IPS DF 6.9 (cell line): ENCODE results near the gene CD1C.
"Not testable (repeated sequence)": the region's sequence is repeated elsewhere in the genome, so short reads cannot be mapped to it uniquely, and the experiment has no call there.

Experiments
- DNase-seq: peaks from one replicate; pipeline ENCODE4 v3.0.0-alpha.2; 2013; ENCODE audit warnings: low read depth, low spot score
- H3K27ac ChIP-seq: one replicate; pipeline ENCODE4 v1.5.1; 2013; ENCODE audit warnings: low read length, control low read depth
- H3K27me3 ChIP-seq: 2 replicates; pipeline ENCODE4 v1.6.1; 2013; ENCODE audit warnings: mild to moderate bottlenecking, low read length; ENCODE audit not compliant: control insufficient read depth, insufficient read depth
- H3K36me3 ChIP-seq: 2 replicates; pipeline ENCODE4 v1.6.1; 2013; ENCODE audit warnings: low read length; ENCODE audit not compliant: control insufficient read depth, insufficient read depth
- H3K4me1 ChIP-seq: 2 replicates; pipeline ENCODE4 v1.6.1; 2013; ENCODE audit warnings: low read length; ENCODE audit not compliant: control insufficient read depth, insufficient read depth
- H3K4me3 ChIP-seq: 2 replicates; pipeline ENCODE4 v1.5.1; 2013; ENCODE audit warnings: mild to moderate bottlenecking, low read length
- H3K9me3 ChIP-seq: 2 replicates; pipeline ENCODE4 v1.6.1; 2013; ENCODE audit warnings: low read length, inconsistent platforms; ENCODE audit not compliant: control insufficient read depth, insufficient read depth
- WGBS: extraction: QIAGEN DNeasy Blood & Tissue Kit; methylation state at CpG from one replicate; pipeline ENCODE4 v1.1.7; 2013; ENCODE audit warnings: mixed read lengths, missing lambda C conversion rate; ENCODE audit not compliant: insufficient read length, insufficient coverage; 5-methylcytosine and 5-hydroxymethylcytosine counted together

The CD1C gene

DNA sequence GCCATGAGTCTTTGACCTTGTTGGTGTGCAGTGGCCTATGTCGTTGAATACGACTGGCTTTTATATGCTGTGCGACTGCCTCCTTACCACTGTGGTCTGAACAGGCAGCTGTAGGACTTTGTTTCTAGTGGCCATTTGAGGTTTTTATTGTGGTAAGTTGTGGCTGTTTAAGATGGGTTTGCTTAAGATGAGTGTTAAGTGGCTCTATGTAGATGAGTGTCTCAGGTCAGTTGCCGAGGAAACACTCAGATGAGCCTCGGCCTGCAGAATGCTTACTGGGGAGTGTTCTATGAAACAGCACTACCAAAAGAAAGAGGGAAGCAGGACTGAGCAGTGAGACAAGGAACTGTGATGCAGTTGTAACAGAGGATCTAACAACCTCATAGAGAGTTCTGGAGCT lies 14.9 kb upstream of the CD1C start:
- no peak for DNase-seq
- no peaks in the 10 kb centered on the region for H3K36me3 ChIP-seq
- no peaks in the 10 kb centered on the region for H3K27me3 ChIP-seq
- no peaks in the 10 kb centered on the region for H3K4me1 ChIP-seq
- H3K27ac ChIP-seq: no peak overlapping the region
- H3K9me3 ChIP-seq: no peaks in the 10 kb centered on the region; the same call in 1 of the 2 replicates
- no CpG with 5 or more reads among the region's 5 CpGs for WGBS
- no peak overlapping the region for H3K4me3 ChIP-seq

DNA sequence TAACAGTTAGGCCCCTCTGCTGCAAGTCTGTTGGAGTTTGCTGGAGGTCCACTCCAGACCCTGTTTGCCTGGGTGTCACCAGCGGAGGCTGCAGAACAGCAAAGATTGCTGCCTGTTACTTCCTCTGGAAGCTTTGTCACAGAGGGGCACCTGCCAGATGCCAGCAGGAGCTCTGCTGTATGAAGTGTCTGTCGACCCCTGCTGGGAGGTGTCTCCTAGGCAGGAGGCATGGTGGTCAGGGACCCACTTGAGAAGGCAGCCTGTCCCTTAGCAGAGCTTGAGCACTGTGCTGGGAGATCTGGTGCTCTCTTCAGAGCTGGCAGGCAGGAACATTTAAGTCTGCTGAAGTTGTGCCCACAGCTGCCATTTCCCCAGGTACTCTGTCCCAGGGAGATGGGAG lies 7.3 kb upstream of the CD1C start:
- not testable (repeated sequence) for H3K4me1 ChIP-seq, H3K27me3 ChIP-seq, H3K9me3 ChIP-seq, H3K36me3 ChIP-seq, DNase-seq, H3K4me3 ChIP-seq, H3K27ac ChIP-seq
- no CpG with 5 or more reads among the region's 2 CpGs for WGBS

DNA sequence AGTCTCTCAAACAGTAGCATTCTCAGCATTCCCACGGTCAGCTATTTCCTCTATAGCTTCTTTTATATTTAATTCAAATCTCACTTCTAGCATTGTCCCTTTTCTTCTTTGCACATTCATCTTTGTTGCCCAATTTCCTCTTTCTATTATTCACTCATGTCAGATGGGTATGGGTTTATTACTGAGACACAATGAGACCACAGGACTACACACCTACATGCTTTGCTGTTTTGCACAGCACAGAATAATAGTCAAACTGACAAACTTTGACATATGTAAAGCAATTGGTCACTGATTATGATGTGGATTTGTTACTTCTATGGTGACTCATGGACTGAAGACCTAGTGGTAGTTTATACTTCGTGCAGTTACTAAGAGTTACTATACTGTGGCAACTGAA lies 5.8 kb upstream of the CD1C start:
- no peaks in the 10 kb centered on the region for H3K4me1 ChIP-seq
- H3K9me3 ChIP-seq: no peaks in the 10 kb centered on the region; the same call in 1 of the 2 replicates
- H3K36me3 ChIP-seq: no peaks in the 10 kb centered on the region
- no peak overlapping the region for H3K4me3 ChIP-seq
- DNase-seq: no peak
- WGBS: no CpG with 5 or more reads among the region's 2 CpGs
- H3K27ac ChIP-seq: no peak overlapping the region
- no peaks in the 10 kb centered on the region for H3K27me3 ChIP-seq

DNA sequence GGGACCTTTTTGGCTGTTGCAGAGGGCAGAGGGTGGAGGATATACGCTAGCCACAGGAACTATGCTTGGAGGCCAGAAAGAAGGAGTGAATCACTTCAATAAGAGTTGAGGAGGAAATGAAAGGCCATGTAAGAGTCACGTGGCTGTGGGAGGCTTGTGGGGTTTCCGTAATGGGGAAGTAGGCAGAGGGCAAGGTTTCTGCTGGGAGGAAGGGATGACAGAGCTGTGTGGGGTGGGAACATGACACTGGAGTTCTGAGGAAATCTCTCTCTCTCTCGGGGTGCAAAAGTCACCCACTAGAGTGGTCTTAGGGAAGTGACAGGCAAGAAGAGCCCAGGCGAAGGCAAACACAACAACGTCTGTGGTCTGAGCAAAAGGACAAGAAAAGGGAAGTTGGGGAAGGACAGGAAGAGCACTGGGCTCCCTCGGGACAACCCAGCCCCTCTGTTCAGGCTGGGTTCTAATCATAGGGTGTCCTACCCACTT lies 3.9 kb upstream of the CD1C start:
- DNase-seq: no peak

DNA sequence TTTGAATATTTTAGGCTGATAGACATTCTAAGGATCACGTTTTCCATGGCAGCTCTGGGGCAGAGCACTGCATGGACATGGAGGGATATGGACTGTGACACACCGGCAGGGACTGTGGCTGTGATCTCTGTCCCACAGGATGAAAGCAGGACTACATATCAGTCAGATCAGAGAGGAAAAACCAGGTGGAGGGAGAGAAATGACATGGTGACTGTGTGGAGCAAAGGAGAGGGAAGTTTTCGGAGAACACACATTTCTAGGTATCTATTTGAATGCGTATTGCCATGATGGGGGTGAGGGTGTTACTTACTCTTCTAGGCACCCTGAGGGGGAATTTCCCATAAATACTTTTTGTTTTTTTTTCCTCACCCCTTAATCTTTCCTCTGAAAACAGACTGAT lies 3.2 kb upstream of the CD1C start:
- Histone ChIP-seq H3K9me3 (no peaks in the 10 kb centered on the region), H3K36me3 (no peaks in the 10 kb centered on the region), H3K4me1 (no peaks in the 10 kb centered on the region), H3K4me3 (no peak overlapping the region), H3K27ac (no peak overlapping the region), H3K27me3 (no peaks in the 10 kb centered on the region)
- DNase-seq: no peak
- no CpG with 5 or more reads among the region's 4 CpGs for WGBS

More for the DNA sequence above, 3.9 kb upstream of the CD1C start:
- Histone ChIP-seq H3K36me3 (no peaks in the 10 kb centered on the region), H3K4me1 (no peaks in the 10 kb centered on the region), H3K9me3 (no peaks in the 10 kb centered on the region), H3K27me3 (no peaks in the 10 kb centered on the region), H3K27ac (no peak overlapping the region), H3K4me3 (no peak overlapping the region)
- no CpG with 5 or more reads among the region's 7 CpGs for WGBS

DNA sequence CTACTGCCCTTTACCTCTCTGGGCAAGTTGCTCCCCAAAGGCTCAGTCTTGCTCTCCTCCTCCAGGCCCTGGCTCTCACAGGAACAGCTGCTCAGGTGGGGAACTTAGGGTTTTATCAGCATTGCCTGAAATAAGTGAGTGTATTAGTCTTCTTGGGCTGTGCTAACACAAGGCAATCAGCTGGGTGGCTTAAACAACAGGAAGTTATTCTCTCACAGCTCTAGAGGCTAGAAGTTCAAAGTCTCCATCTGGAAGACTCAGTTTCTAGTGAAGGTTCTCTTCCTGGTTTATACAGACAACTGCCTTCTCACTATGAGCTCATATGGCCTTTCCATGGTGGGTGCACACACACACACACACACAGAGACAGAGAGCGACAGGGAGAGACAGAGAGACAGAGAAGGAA lies 2.8 kb upstream of the CD1C start:
- Histone ChIP-seq H3K9me3 (no peaks in the 10 kb centered on the region), H3K4me1 (no peaks in the 10 kb centered on the region), H3K36me3 (no peaks in the 10 kb centered on the region), H3K27ac (no peak overlapping the region), H3K27me3 (no peaks in the 10 kb centered on the region), H3K4me3 (no peak overlapping the region)
- DNase-seq: no peak
- no CpG with 5 or more reads among the region's 1 CpG for WGBS

DNA sequence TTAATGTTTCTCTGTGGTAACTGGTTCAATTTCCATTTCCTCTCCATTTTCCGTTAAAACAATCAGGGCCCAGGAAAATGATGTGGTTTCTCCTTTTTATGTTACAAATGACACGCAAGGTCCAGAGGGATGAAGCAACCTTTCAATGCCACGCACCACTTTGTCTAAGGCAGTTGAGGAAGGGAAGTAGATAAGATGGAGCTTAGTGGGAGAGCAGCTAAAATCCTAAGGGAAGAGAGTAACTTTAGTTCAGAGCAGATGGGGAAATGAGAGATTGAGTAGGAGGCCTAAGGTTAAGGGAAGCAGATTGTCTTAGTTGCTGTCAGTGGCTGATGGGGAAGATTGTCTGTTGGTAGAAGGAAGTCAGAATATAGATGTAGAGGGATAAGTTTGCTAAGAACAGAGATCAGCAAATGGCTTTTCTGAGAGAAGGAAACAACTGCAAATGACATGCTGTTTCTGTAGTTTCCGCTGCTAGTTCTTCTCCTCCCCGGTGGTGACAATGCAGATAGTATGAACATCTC lies 660 bp downstream of the CD1C start:
- Histone ChIP-seq H3K4me3 (no peak overlapping the region), H3K36me3 (no peaks in the 10 kb centered on the region), H3K9me3 (no peaks in the 10 kb centered on the region), H3K27ac (no peak overlapping the region), H3K27me3 (no peaks in the 10 kb centered on the region), H3K4me1 (no peaks in the 10 kb centered on the region)
- no CpG with 5 or more reads among the region's 5 CpGs for WGBS
- DNase-seq: no peak

DNA sequence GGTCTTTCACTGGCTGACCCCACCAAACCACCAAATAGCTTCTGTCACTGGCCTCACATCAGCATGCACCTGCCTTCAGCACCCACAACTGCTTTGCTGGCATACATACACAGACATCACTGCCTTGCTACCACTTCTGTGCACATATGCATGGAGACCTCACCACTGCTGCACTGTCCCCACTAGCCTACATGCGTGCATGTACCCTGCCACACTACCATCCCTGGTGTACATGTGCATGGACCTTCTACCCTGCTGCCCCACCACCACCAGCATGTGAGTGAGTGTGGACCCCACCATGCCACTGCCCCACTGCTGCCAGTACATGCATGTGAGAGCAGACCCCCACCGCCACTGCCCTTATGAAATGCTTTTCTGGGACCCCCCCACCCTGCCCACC lies 6.1 kb downstream of the CD1C start:
- H3K36me3 ChIP-seq: no peaks in the 10 kb centered on the region
- H3K4me3 ChIP-seq: no peak overlapping the region
- WGBS: no CpG with 5 or more reads among the region's 2 CpGs
- no peaks in the 10 kb centered on the region for H3K9me3 ChIP-seq
- DNase-seq: no peak
- no peak overlapping the region for H3K27ac ChIP-seq
- H3K27me3 ChIP-seq: no peaks in the 10 kb centered on the region
- no peaks in the 10 kb centered on the region for H3K4me1 ChIP-seq

DNA sequence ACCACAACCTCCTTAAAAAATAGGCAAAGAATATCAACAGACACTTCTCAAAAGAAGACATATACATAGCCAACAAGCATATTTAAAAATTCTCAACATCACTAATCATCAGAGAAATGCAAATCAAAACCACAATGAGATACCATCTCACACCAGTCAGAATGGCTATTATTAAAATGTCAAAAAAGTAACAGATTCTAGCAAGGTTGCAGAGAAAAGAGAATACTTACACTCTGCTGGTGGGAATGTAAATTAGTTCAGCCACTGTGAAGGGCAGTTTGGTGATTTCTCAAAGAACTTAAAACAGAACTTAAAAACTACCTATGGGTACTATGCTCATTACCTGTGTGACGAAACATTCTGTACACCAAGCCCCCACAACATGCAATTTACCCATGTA lies 20.9 kb downstream of the CD1C start:
- Histone ChIP-seq H3K27me3 (no peaks in the 10 kb centered on the region), H3K27ac (no peak overlapping the region), H3K36me3 (no peaks in the 10 kb centered on the region), H3K4me1 (no peaks in the 10 kb centered on the region), H3K4me3 (no peak overlapping the region), H3K9me3 (no peaks in the 10 kb centered on the region)
- whole genome bisulfite sequencing: no CpG with 5 or more reads among the region's 1 CpG
- no peak for DNase-seq

DNA sequence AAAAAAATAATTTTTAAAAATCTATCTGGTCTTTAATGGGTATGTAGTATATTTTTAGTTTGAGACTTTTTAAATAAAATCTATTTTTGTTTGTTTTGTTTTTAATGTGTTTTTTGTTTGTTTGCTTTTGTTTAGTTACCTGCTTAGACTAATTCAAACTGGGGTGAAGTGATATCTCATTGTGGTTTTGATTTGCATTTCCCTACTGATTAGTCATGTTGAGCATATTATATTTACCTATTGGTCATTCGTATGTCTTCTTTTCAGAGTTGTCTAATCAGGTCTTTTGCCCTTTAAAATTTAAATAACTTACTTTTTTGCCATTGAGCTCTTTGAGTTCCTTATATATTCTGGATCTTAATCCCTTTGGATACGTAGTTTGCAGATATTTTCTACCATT lies 21.3 kb downstream of the CD1C start:
- H3K4me1 ChIP-seq: no peaks in the 10 kb centered on the region
- no peaks in the 10 kb centered on the region for H3K27me3 ChIP-seq
- H3K27ac ChIP-seq: no peak overlapping the region
- no CpG with 5 or more reads among the region's 2 CpGs for WGBS
- H3K4me3 ChIP-seq: no peak overlapping the region
- H3K36me3 ChIP-seq: no peaks in the 10 kb centered on the region
- no peaks in the 10 kb centered on the region for H3K9me3 ChIP-seq
- no peak for DNase-seq

DNA sequence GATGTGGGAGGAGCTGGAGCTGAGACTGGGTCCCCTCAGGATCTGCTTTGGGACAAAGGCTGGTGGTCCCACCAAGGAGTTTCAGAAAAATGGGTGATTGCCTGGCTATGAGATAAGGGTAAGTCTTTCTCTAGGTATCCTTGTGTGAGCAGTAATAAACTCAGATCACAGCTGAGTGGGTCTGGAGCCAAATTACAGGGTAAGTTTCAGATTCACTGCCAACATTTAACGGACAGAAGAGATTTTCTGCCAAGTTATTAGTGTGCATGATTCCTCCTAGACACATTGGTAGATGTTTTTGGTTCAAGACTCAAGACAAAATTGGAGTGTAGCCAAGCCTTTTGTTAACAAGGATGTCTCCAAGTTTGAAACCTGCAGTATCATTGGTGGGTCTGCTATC lies 34.1 kb downstream of the CD1C start:
- Histone ChIP-seq H3K9me3 (no peaks in the 10 kb centered on the region), H3K27me3 (no peaks in the 10 kb centered on the region), H3K4me1 (no peaks in the 10 kb centered on the region), H3K27ac (no peak overlapping the region), H3K36me3 (no peaks in the 10 kb centered on the region), H3K4me3 (no peak overlapping the region)
- no peak for DNase-seq
- WGBS: no CpG with 5 or more reads among the region's 1 CpG
